Endometrial microvascular endothelial cells (primary cell): ENCODE measurements around the gene FGFRL1. TPM values are rescaled to one million over a fixed set of nuclear protein-coding genes. Genes with fewer than 3 reads are reported as not detected.
"Not testable (repeated sequence)": the region's sequence is repeated elsewhere in the genome, so short reads cannot be mapped to it uniquely, and the experiment has no call there.

Experiments used
- in situ Hi-C: cut with HindIII; loops from 2 replicates; pipeline ENCODE4 v1.10.0; 2017; ENCODE audit warnings: low sequenced_read_pairs, low pct_unique_long_range_greater_than_20kb; ENCODE audit errors: inconsistent ontology term
- total RNA-seq: library from RNA; depleted of rRNA; stranded (reverse); fragments of >200 nt; gene quantifications from one replicate; pipeline ENCODE4 v1.2.3, GENCODE V29; 2015; ENCODE audit errors: inconsistent ontology term

FGFRL1 gene
- total RNA-seq, 1 donor from 2014 or later = 11.9 TPM

DNA sequence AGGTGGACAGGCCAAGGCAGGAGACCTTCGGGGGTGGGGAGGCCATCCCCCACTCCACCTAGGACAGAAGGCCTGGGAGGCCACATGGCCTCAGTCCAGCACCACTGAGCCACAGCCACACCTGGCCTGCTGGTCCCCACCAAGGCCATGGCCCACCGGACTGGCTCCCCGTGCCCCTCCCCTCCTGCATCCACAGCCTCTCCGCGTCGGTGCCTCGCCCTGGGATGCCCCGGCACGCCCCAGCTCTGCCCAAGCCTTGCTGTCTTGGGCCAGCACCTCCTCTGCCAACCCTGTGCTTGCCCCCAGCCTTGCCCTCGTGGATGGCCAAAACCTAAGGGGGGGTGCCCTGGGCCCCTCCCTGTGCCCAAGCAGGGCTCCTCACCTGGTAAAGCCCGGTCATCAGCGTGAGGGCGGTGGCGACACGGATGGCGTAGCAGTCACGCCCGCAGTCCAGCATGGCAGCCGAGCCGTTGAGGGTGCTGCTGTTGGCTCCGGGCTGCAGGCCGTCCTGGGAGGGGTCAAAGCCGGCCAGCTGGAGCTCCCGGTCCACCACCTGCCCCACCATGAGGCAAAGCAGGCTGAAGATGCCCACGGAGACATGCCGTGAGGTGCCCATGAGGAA, 20.6 kb upstream of the FGFRL1 start:
- in situ Hi-C loops = no loop called here

DNA sequence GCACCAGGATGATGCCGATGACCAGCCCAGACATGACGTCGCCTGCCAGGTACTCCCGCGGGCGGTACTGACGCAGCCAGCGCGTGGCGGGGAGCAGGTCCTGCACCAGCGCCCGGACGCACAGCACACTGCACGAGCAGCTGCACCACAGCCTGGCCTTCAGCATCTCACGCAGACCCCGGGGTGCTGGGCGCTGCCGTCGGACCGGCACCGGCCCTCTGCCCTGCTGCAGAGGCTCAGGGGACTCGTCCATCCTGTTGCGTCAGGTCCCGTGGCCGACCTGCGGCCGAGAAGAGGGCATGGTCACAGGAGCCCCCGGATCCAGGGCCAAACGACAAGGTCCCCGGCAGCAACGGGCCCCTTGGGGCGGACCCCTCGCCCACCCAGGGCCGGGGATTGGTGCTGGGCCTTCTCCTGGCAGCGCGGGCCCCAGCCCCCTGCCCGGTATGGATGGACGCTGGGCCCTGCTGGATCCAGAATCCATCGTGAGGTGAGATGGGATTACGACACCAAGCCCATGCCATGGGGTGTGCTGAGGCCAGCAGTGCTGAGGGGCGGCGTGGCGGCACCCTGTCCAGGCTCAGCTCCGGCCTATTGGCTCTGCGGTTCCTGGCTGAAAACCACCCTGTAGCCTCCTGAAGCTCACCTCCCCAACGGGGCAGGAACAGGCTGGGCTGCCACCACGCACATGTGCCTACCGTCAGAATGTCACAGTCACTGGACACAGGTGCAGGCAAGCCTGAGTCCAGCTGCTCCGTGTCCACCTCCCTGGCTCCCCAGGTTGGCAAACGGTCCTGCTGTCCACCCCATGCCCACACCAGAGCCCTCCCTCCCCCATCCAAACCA, 19.8 kb upstream of the FGFRL1 start:
- in situ Hi-C loops = no loop called here

DNA sequence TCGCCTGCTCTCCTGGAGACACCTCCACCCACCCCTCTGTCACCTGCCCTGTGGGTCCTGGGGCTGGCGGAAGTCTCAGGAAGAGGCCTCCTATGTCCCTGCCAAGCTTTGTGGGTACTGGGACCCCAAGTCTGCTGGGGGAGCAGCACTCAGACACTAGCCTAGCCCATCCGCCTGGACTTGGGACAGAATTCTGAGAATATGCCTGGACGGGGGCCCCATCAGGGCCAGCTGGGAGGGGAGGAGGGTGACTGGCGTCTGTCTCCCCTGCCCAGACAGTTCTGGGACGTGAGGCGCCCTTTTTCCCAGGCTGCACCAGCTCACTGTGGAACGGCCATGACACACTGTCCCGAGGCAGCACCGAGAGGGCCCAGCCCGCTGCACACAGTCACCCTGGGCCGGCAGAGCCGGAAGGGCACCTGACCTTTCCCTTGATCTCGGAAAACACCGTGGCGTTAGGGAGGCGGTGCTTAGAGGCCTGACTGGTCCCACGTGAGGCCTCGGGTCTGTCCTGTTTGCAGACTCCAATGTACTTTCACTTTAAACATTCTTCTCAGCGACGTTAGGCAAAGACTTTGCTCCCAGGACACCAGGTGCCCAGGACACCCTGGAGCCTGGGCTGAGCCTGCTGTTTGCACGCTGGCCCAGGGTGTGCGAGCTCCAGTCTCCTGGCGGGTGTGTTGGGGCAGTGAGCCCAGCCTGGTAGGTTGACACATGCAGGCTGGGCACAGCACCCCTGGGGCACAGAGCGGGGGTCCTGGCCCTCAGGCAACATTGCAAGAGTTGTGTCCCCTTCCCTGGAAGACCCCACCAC, 18.9 kb upstream of the FGFRL1 start:
- in situ Hi-C loops = no loop called here

DNA sequence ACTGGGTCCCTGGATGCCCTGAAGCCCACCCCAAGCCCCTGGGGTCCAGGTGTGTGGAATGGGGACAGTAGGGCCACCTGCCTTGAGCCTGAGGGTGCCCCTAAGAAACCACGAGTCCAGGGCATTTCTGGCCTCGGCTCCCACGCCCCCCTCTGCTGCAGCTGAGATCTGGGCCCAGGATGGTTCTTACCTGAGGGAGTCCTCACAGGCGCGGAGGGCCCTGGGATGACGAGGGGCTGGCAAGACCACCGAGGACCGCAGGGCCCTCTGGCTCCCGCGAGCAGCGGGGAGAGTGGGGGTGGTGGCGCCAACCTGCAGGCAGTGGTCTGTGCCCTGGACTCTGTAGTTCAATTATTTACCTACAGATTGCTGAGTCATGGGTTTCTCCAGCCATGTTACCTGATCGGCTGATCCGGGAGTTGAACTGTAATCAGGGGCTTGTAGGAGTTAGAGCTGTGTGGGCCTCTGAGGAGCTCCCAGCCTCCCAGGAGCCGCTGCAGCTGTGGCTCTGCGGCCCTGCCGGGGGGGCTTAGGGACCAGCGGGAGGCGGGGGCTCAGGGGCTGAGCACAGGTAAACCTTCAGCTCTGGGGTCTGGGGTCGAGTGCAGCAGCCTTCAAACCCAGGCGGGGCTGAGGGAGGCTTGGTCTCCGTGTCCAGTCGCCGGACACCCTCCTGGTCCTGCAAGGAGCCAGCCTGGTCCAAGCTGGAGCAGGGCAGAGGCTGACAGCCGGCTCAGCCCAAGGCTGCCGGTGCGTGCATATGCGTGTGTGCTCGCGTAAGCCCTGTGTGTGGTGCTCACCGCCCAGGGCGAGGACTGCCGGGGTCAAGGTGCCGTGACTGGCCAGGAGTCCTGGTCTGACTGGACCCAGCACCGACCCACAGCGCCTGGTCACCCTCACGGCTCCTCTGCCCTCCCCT, 18.1 kb upstream of the FGFRL1 start, which contains the start of gene SLC26A1:
Gene SLC26A1, minus strand, starts transcription at position 294 of the 919 bp plus-strand sequence. CDS start 1,701 bp downstream, outside the sequence.
- in situ Hi-C loops = no loop called here

DNA sequence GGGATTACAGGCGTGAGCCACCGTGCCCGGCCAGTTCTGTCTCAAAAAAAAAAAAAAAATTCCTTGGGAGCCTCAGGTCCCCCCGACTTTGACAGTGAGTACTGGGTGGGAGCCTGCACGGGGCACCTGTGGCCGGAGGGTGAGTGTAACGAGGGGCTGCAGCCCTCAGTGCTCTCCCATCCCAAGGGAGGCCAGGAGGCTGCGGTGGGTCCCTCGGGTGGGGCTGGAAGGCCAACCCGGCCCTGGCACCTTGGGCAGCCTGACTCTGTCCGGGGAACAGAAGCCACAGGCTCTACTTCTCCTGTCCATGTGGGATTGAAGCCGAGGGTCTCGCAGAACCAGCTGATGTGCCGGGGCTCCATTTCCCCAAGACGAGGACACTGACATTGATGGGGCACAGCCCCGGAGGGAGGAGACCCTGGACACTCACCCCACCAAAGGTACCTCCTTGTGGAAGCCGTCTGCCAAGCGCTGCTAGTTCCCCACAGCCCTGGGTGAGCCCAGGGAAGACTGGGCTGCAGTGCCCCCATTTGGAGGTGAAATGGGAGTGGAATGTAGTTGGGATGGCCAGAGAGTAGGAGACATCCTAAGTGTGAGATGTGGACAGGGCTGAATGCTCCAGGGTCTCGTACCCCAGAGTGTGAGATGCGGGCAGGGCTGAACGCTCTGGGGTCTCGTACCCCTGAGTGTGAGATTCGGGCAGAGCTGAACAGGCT, 16.0 kb upstream of the FGFRL1 start:
- in situ Hi-C loops = no loop called here

DNA sequence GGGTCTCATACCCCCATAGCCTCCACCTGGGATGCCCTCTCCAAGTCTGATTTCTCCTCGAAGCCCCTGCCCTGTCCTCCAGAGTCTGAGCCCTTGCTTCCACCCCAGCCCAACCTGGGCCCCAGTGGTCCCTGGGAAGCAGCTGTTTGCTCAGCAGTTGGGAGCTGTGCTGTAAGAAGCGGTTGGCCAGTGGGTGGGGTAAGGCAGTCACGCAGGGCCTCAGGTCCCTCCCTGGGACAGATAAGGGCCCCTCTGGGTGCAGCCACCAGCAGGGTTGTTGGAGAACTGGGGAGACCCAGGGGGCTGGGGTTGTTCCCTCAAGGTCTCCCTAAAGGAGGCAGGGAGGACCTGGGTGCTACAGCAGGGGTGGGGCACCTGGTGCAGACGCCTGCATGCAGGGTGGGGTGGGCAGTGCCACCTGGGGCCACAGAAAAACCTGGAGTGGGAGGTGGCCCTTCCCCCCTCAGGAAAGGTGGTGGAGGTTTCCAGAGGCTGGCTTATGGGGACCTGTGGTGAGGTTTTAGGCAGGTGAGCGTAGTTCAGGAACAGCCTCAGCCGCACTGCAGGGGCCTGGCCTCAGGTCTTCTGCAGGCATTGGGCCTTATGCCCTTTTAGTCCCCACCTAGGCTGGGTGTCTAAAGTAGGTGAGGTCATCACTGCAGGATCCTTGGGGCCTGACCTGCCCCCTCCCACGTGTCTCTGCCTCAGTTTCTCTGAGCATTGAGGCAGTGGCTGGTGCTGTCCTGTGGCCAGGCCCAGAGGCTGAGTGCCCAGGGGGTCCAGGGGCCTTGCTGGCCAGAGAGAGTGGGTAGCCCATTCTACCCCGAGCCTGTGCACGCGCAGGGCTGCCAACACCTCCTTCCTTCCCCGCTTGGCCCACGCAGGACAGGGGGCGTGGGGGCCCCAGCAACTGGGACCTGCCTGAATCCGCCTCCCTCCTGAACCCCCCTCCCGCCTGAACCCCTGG, 15.1 kb upstream of the FGFRL1 start:
- in situ Hi-C loops = no loop called here

DNA sequence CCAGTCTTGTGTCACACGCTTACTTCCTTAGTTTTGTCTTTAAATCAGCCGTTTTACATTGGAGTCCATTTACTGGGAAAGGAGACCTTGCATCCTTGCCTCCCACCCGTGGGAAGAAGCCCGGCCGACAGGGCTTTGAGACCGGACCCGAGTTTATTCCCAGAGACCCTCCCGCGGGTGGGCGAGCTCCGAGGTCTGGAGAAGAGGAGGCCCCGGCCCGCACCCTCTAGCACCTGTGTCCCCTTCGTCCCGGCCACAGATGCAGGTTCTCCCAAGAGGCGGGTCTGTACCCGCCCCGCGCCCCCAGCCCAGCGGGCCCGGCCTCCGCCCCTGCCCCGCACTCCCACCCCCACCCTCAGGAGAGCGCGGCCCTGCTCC, 14.4 kb upstream of the FGFRL1 start:
- in situ Hi-C loops = no loop called here

DNA sequence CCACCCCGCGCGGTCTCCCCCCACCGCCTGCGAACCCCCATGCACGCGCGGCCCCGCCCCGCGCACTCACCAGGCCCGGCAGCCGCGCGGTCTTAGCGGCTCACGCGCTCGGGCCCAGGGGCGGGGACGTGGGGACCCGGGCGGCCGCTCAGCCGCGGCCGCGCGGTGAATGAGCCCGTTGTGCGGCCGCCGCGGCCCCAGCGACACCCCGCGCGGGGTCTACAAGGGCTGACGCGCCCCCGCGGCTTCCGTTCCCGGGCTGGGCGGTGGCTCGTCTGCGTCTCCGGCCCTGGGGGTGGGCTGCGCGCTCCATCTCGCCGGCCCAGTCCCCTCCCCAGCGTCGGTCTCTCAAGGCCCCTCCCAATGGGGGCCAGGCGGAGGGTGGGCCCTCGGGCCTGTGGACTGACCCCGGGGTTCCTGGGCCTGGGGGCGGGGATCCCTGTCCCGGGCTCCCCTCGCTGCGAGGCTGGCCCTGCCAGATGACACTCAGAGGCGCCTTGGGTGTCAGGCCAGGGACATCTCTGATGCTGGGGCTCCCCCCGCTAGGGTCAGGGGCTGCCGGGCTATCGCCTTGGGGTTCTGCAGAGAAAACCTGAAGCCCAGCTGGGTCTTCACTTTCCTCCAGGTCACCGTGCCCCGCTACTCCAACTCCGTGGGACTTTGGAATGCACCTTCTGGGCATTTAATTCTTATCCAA, 13.9 kb upstream of the FGFRL1 start:
- in situ Hi-C loops = no loop called here

DNA sequence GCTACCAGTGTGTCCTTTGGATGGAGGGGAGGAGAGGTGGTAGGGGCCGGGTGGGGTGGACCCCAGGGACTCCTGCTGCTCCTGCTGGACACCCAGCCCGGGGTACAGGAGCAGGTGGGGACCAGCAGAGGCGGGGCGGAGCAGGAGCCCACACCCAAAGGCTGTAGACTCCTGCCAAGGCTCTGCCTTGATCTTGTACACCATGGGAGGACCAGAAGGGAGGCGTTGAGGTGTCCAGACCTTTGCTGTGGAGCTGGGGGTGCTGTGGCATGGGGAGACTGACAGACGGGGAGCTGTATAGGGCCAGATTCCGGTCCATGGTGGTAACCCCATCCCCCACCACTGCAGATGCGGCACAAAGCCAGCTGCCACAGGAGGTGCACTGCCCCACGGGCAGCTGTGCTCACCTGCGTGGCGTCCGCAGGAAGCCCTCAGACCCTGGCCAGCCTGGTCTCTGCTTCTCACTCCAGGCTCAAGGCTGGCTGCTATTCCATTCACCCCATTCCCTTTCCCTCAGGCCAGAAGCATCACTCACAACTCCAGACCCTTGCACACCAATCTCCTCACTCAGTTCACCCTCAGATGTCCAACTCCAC, 13.2 kb upstream of the FGFRL1 start:
- in situ Hi-C loops = no loop called here

DNA sequence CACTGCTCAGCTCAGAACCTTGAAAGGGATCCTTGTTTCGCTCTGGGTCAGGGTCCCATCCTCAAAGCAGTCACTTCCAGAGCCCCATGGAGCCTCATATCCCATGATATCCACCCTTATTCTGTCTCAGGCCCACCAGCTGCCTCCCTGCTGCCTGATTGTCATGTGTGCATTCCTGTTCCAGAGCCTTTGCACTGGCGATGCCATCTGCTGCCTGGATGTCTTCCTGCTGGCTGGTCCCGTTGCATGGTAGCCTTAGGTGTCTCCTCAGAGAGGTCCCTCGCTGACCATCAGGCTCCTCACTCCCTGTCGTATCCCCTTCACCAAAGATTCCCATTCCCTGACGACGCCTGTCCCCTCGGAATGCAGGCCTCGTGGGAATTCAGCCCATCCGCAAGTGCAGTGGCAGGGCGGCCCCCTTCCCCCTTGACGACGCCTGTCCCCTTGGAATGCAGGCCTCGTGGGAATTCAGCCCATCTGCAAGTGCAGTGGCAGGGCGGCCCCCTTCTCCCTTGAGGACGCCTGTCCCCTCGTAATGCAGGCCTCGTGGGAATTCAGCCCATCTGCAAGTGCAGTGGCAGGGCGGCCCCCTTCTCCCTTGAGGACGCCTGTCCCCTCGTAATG, 12.1 kb upstream of the FGFRL1 start:
- in situ Hi-C loops = not testable (repeated sequence)

DNA sequence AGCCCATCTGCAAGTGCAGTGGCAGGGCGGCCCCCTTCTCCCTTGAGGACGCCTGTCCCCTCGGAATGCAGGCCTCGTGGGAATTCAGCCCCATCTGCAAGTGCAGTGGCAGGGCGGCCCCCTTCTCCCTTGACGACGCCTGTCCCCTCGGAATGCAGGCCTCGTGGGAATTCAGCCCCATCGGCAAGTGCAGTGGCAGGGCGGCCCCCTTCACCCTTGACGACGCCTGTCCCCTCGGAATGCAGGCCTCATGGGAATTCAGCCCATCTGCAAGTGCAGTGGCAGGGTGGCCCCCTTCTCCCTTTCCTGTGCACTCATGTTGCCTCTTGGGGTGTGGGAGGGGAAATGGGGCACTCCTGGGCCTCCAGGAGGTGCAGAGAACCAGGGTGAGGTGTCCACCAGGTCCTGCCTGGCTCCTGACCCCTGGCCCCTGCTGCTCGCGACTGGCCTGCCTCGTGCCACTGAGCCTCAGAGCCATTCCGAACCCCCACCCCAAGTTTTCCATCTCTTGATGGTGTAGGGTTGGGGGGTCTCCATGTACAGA, 11.5 kb upstream of the FGFRL1 start:
- in situ Hi-C loops = no loop called here

DNA sequence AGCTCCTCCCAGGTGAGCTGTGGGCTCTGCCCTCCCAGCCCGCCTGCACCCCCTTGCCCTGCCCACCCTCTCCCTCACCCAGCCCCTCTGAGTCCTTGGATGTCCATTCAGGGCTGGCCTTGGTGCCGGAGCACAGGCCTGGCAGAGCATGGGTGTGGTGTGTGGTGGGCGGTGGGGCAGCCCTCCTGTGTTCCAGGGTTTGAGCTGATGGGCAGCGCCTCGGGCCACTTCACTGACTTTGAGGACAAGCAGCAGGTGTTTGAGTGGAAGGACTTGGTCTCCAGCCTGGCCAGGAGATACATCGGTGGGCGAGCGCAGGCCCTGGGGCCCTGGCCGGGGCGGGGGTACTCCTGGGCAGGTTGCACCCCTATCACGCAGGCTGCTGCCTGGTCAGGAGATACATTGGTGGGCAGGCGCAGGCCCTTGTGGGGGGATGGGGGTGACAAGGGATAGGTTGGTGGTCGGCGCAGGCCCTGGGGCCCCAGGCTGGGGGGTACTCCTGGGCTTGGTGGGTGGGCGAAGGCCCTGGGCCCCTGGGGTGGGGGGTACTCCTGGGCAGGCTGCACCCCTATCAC, 10.7 kb upstream of the FGFRL1 start:
- in situ Hi-C loops = no loop called here

DNA sequence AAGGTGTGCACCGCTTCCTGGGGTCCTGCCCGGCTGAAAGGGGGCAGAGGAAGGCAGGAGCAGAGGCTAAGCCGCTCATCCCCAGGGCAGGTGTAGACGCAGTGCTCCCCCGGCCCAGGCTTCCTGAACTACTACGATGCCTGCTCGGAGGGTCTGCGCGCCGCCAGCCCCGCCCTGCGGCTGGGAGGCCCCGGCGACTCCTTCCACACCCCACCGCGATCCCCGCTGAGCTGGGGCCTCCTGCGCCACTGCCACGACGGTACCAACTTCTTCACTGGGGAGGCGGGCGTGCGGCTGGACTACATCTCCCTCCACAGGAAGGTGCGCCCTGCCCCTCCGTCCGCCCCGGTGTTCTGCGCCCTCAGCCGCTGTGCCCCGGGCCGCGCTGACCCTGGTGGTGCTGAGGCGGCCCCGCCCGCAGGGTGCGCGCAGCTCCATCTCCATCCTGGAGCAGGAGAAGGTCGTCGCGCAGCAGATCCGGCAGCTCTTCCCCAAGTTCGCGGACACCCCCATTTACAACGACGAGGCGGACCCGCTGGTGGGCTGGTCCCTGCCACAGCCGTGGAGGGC, 9.8 kb upstream of the FGFRL1 start:
- in situ Hi-C loops = no loop called here

DNA sequence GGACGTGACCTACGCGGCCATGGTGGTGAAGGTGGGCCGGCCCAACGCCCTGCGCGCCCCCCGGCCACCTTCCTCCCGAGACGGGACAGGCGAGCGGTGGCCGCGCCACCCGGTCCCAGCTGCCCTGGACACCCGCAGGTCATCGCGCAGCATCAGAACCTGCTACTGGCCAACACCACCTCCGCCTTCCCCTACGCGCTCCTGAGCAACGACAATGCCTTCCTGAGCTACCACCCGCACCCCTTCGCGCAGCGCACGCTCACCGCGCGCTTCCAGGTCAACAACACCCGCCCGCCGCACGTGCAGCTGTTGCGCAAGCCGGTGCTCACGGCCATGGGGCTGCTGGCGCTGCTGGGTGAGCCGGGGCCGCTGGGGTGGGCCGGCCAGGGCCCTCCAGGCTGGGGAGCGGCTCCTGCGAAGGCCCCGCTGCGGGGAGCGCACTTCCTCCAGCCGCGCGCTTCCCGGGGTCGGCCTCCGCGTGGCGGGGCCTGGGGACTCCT, 9.2 kb upstream of the FGFRL1 start:
- in situ Hi-C loops = no loop called here
